HFF-Myc (cell line): ENCODE results near the gene DDX18.

Source experiments
- DNase-seq: peaks from one replicate; pipeline ENCODE4 v3.0.0-alpha.2; 2011; ENCODE audit warnings: low read depth; ENCODE audit errors: extremely low read depth
- H3K4me3 ChIP-seq: replicated peaks from 2 replicates; pipeline ENCODE4 v1.5.1; 2011; ENCODE audit warnings: low read depth, mild to moderate bottlenecking, control low read depth, low read length
- TF ChIP-seq, protein P1 (sequence below): IDR thresholded peaks from 2 replicates; pipeline ENCODE4 v1.5.1; 2012; ENCODE audit warnings: mild to moderate bottlenecking, low read depth, low read length, control low read depth; ENCODE audit errors: missing control alignments

Gene DDX18

DNA sequence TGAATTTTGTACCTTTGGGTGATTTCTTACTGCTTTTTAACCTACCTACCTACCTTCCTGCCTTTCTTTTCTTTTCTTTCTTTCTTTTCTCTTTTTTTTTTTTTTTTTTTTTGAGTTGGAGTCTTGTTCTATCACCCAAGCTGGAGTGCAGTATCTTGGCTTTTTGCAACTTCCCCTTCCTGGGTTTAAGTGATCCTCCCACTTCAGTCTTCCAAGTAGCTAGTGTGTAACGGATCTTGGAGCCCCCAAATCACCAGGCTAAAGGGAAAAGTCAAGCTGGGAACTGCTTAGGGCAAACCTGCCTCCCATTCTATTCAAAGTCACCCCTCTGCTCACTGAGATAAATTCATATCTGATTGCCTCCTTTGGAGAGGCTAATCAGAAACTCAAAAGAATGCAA, 61.3 kb downstream of the DDX18 start:
- TF ChIP-seq, protein P1, sequence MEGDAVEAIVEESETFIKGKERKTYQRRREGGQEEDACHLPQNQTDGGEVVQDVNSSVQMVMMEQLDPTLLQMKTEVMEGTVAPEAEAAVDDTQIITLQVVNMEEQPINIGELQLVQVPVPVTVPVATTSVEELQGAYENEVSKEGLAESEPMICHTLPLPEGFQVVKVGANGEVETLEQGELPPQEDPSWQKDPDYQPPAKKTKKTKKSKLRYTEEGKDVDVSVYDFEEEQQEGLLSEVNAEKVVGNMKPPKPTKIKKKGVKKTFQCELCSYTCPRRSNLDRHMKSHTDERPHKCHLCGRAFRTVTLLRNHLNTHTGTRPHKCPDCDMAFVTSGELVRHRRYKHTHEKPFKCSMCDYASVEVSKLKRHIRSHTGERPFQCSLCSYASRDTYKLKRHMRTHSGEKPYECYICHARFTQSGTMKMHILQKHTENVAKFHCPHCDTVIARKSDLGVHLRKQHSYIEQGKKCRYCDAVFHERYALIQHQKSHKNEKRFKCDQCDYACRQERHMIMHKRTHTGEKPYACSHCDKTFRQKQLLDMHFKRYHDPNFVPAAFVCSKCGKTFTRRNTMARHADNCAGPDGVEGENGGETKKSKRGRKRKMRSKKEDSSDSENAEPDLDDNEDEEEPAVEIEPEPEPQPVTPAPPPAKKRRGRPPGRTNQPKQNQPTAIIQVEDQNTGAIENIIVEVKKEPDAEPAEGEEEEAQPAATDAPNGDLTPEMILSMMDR: no peak

DNA sequence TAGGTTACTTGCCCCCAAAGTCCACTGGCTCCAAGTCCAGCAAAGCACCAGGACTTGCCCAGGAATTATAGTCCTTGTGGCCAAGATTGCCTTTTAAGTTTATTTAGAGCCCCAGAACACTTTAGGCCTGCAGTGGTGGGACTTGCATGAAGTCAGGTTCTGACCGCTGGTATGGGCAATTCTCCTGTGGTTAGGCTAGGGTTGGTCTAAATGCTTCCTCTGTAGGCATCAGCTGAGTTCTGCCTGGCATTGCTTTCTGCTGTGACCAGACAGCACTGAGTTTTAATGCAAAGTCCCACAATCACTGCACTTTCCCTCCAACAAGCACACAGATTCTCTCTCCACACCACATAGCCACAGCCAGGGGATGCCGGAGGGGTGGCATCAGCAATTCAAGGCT, 64.5 kb downstream of the DDX18 start:
- TF ChIP-seq, protein P1: no peak
- no peak overlapping the region for H3K4me3 ChIP-seq
- DNase-seq: no peak

More for the DNA sequence above, 61.3 kb downstream of the DDX18 start:
- no peak for DNase-seq
- no peak overlapping the region for H3K4me3 ChIP-seq
